Measurements from ENCODE around the gene DOP1B.

- no peak for TF ChIP-seq CTCF (conservative IDR thresholded peaks at IDR 0.05; ENCODE audit: low read length)
- TF ChIP-seq EZH2phosphoT487 (IDR thresholded peaks at IDR 0.05; ENCODE audit: borderline replicate concordance, low read depth, low read length): no peak
These were observed 853 bp upstream of the DOP1B start for GRCh38 chr21:36155603-36156338.

All from OCI-LY7 (cell line).